SK-N-MC (cell line): ENCODE measurements around the gene CNTLN.

Experiments used
- EZH2 ChIP-seq: fragments of 200-600 bp; sonication (generic); IDR thresholded peaks from one replicate; pipeline ENCODE4 v1.6.1; 2017; ENCODE audit warnings: antibody characterized with exemption
- FOXP2 ChIP-seq: optimal IDR thresholded peaks from 2 replicates; pipeline ENCODE3; 2011; ENCODE audit warnings: mild to moderate bottlenecking, moderate library complexity; ENCODE audit not compliant: insufficient read depth; ENCODE audit errors: extremely low read length, control extremely low read depth
- POLR2AphosphoS5 ChIP-seq: IDR thresholded peaks from 2 replicates; pipeline ENCODE4 v1.6.1; 2012; ENCODE audit warnings: mild to moderate bottlenecking, low read depth, low read length, borderline replicate concordance

- TF ChIP-seq POLR2AphosphoS5 = no peak
- TF ChIP-seq EZH2 = no peak
- TF ChIP-seq FOXP2 = no peak
Observed at GRCh38 chr9:17339156-17339555, 204.3 kb downstream of the CNTLN start.
